ENCODE data around the gene PLAGL1. TPM values are rescaled to one million over a fixed set of nuclear protein-coding genes. Genes with fewer than 3 reads are reported as not detected.

Gene PLAGL1
- polyA plus RNA-seq, 3 donors: 11.6 to 60.7 (median 16.7) TPM

DNA sequence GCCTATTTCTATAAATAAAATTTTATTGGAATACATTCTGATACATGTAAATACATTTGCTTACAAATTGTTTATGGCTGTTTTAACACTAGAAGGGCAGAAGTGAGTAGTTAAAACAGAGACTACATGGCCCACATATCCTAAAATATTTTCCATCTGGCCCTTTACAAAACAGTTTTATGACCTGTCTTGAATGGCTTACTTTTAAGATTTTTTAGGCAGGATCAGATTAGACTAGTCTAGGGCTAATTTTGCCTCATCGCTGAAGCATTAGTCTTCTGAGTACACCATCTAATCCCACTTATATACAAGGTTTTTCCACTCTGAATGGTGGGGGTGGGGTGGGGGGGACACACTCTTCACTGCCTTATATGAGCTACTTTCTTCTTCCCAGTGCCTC lies 27.1 kb downstream of the PLAGL1 start:
- WGBS (ENCODE audit: insufficient coverage): no CpG with 5 or more reads among the region's 1 CpG
- no peak overlapping the region for H3K27ac Mint-ChIP-seq
- no peaks in the 10 kb centered on the region for H3K36me3 ChIP-seq (replicated peaks in 1 of 2; ENCODE audit: control insufficient read depth in 1 of 2, insufficient read depth in 2 of 2, low read length in 2 of 2)
- no peak for DNase-seq
- no peaks in the 10 kb centered on the region for H3K79me2 ChIP-seq (ENCODE audit: insufficient read depth, low read length)
- H3K9ac ChIP-seq (ENCODE audit: insufficient read depth, low read length, poor library complexity, severe bottlenecking): no peak overlapping the region
- no peak overlapping the region for H3K27ac ChIP-seq (ENCODE audit: low read depth in 1 of 2, low read length in 2 of 2)
- H3K36me3 Mint-ChIP-seq: no peaks in the 10 kb centered on the region
- H4K20me1 ChIP-seq (ENCODE audit: insufficient read depth, low read length): no peaks in the 10 kb centered on the region
- intact Hi-C loops (cut with micrococcal nuclease): no loop called here
- H3K4me1 ChIP-seq (ENCODE audit: control insufficient read depth in 1 of 2, insufficient read depth in 2 of 2, low read length in 2 of 2): peaks cover 0 to 9% of the 10 kb centered on the region in 2 donors
- H3K4me1 Mint-ChIP-seq: peaks cover 7% of the 10 kb centered on the region
- peaks cover 0 to 2% (median 0%) of the 10 kb centered on the region in 3 donors for H3K27me3 Mint-ChIP-seq (ENCODE audit: low read depth in 3 of 3)
- H2AFZ ChIP-seq (ENCODE audit: insufficient read depth, low read depth, low read length, poor library complexity, severe bottlenecking): no peak overlapping the region
- H3K4me3 Mint-ChIP-seq: no peak overlapping the region
- no peaks in the 10 kb centered on the region for H3K9me3 Mint-ChIP-seq
- H3K27me3 ChIP-seq (ENCODE audit: control insufficient read depth in 2 of 2, insufficient read depth in 2 of 2, low read length in 2 of 2): no peaks in the 10 kb centered on the region
- no peak overlapping the region for H3K4me3 ChIP-seq (replicated peaks in 1 of 3; ENCODE audit: low read depth in 2 of 3, low read length in 3 of 3)
- TF ChIP-seq, protein P1, sequence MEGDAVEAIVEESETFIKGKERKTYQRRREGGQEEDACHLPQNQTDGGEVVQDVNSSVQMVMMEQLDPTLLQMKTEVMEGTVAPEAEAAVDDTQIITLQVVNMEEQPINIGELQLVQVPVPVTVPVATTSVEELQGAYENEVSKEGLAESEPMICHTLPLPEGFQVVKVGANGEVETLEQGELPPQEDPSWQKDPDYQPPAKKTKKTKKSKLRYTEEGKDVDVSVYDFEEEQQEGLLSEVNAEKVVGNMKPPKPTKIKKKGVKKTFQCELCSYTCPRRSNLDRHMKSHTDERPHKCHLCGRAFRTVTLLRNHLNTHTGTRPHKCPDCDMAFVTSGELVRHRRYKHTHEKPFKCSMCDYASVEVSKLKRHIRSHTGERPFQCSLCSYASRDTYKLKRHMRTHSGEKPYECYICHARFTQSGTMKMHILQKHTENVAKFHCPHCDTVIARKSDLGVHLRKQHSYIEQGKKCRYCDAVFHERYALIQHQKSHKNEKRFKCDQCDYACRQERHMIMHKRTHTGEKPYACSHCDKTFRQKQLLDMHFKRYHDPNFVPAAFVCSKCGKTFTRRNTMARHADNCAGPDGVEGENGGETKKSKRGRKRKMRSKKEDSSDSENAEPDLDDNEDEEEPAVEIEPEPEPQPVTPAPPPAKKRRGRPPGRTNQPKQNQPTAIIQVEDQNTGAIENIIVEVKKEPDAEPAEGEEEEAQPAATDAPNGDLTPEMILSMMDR (IDR thresholded peaks at IDR 0.05): no peak
- no peak overlapping the region for H3K4me2 ChIP-seq (replicated peaks; ENCODE audit: extremely low read depth, low read length, poor library complexity, severe bottlenecking)
- H3K9me3 ChIP-seq (replicated peaks in 1 of 2; ENCODE audit: control insufficient read depth in 1 of 2, insufficient read depth in 1 of 2, low read length in 2 of 2): no peaks in the 10 kb centered on the region

DNA sequence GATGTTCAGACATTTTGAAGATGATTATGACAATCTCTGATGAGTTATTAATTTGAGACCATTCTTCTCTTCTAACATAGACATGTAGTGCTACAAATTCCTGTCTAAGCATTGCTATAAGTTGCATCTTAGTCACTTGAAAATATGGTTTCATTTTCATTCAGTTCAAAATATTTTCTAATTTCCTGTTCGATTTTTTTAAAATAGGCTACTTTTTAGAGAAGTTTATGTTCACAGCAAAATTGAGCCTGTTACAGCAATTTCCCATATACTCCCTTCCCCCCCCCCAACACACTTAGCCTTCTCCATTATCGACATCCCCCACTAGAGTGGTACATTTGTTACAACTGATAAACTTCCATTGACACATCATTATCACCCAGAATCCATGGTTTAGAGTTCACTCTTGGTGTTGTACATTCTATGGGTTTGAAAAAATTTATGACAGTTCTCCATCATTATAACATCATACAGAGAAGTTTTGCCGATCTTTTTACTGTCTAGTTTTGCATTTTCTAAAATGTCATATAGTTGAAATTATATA lies 31.2 kb downstream of the PLAGL1 start:
- Histone ChIP-seq H3K4me3 (replicated peaks in 1 of 3; ENCODE audit: low read depth in 2 of 3, low read length in 3 of 3) (peak overlapping the region in 1 of 3 experiments; percentile 7), H3K36me3 (replicated peaks in 1 of 2; ENCODE audit: control insufficient read depth in 1 of 2, insufficient read depth in 2 of 2, low read length in 2 of 2) (no peaks in the 10 kb centered on the region), H4K20me1 (ENCODE audit: insufficient read depth, low read length) (no peaks in the 10 kb centered on the region), H3K9ac (ENCODE audit: insufficient read depth, low read length, poor library complexity, severe bottlenecking) (no peak overlapping the region), H3K27ac (ENCODE audit: low read depth in 1 of 2, low read length in 2 of 2) (peak overlapping the region in 1 of 2 donors; percentile 26), H3K79me2 (ENCODE audit: insufficient read depth, low read length) (no peaks in the 10 kb centered on the region), H2AFZ (ENCODE audit: insufficient read depth, low read depth, low read length, poor library complexity, severe bottlenecking) (peak overlapping the region; percentile 42), H3K4me1 (ENCODE audit: control insufficient read depth in 1 of 2, insufficient read depth in 2 of 2, low read length in 2 of 2) (peaks cover 0 to 9% of the 10 kb centered on the region in 2 donors), H3K27me3 (ENCODE audit: control insufficient read depth in 2 of 2, insufficient read depth in 2 of 2, low read length in 2 of 2) (no peaks in the 10 kb centered on the region), H3K9me3 (replicated peaks in 1 of 2; ENCODE audit: control insufficient read depth in 1 of 2, insufficient read depth in 1 of 2, low read length in 2 of 2) (no peaks in the 10 kb centered on the region), H3K4me2 (replicated peaks; ENCODE audit: extremely low read depth, low read length, poor library complexity, severe bottlenecking) (peak overlapping the region; percentile 13)
- Mint-ChIP-seq H3K36me3 (peaks cover 0 to 6% of the 10 kb centered on the region in 2 donors), H3K27ac (peak overlapping the region in 3 of 7 donors; percentile 30 to 84 (median 58)), H3K27me3 (ENCODE audit: low read depth in 3 of 3) (no peaks in the 10 kb centered on the region), H3K4me3 (peak overlapping the region in 1 of 2 donors; percentile 28), H3K9me3 (no peaks in the 10 kb centered on the region), H3K4me1 (peaks cover 7% of the 10 kb centered on the region)
- TF ChIP-seq, protein P1 (IDR thresholded peaks at IDR 0.05): no peak
- no CpG with 5 or more reads among the region's 3 CpGs for WGBS (ENCODE audit: insufficient coverage)
- intact Hi-C loops (cut with micrococcal nuclease): no loop called here
- no peak for DNase-seq

Measured in CD14-positive monocyte (primary cell).